Activated CD4-positive, alpha-beta T cell treated with anti-CD3 and anti-CD28 coated beads for 24 hours (primary cell): ENCODE measurements around the gene TRIM47.
"Not testable (repeated sequence)": the region's sequence is repeated elsewhere in the genome, so short reads cannot be mapped to it uniquely, and the experiment has no call there.

Source experiments
- DNase-seq, 2 donors: peaks; one replicate each; pipeline ENCODE4 v3.0.0-alpha.2; 2020; ENCODE audit warnings: low read depth in 2 of 2

TRIM47 gene

GRCh38 chr17:75870228-75870627, 8.2 kb downstream of the TRIM47 start:
- DNase-seq: not testable (repeated sequence)

- DNase-seq: no peak
These were observed 8.9 kb downstream of the TRIM47 start for GRCh38 chr17:75869282-75870141.

- DNase-seq: not testable (repeated sequence)
These were observed 9.6 kb downstream of the TRIM47 start for GRCh38 chr17:75868730-75869281.

GRCh38 chr17:75865404-75866188, 12.8 kb downstream of the TRIM47 start:
- DNase-seq: not testable (repeated sequence)

GRCh38 chr17:75864887-75865286, 13.5 kb downstream of the TRIM47 start:
- DNase-seq: not testable (repeated sequence)

GRCh38 chr17:75864448-75864871, 13.9 kb downstream of the TRIM47 start:
- no peak for DNase-seq

GRCh38 chr17:75861927-75862317, 16.5 kb downstream of the TRIM47 start:
- no peak for DNase-seq

GRCh38 chr17:75859358-75859757, 19.0 kb downstream of the TRIM47 start:
- not testable (repeated sequence) for DNase-seq

GRCh38 chr17:75856062-75856756, 22.2 kb downstream of the TRIM47 start:
- DNase-seq: no peak

- peak; percentile 92 to 96 for DNase-seq
These were observed 22.9 kb downstream of the TRIM47 start, which contains the start of gene WBP2 for GRCh38 chr17:75855310-75856061. TSS of gene WBP2 (minus strand) at chr17:75855335. CDS start at chr17:75855297, 38 bp downstream.

- no peak for DNase-seq
These were observed 23.5 kb downstream of the TRIM47 start for GRCh38 chr17:75854881-75855309.

GRCh38 chr17:75854101-75854748, 24.2 kb downstream of the TRIM47 start:
- no peak for DNase-seq

GRCh38 chr17:75853433-75853832, 24.9 kb downstream of the TRIM47 start:
- no peak for DNase-seq

- not testable (repeated sequence) for DNase-seq
These were observed 26.7 kb downstream of the TRIM47 start for GRCh38 chr17:75851693-75851991.

GRCh38 chr17:75850928-75851692, 27.3 kb downstream of the TRIM47 start:
- no peak for DNase-seq

GRCh38 chr17:75849724-75850123, 28.7 kb downstream of the TRIM47 start:
- no peak for DNase-seq

GRCh38 chr17:75849279-75849646, 29.1 kb downstream of the TRIM47 start:
- DNase-seq: no peak

- peak; percentile 82 to 88 for DNase-seq
These were observed 29.7 kb downstream of the TRIM47 start for GRCh38 chr17:75848523-75849278.
